Skin of body (tissue), 2 donors: ENCODE results near the gene IQCN. TPM values are rescaled to one million over a fixed set of nuclear protein-coding genes. Genes with fewer than 3 reads are reported as not detected.

Source experiments
- DNase-seq: peaks from one replicate; lab custom pipeline; 2025; lab: John Stamatoyannopoulos, UW
- total RNA-seq: library from RNA; depleted of rRNA; stranded (reverse); fragments of >200 nt; gene quantifications from one replicate; pipeline ENCODE4 v1.2.3, GENCODE V29; 2014

IQCN gene
- total RNA-seq, 1 donor from 2014 or later = 0.99 TPM

- DNase-seq = no peak
Observed at GRCh38 chr19:18264971-18265540, 9.2 kb downstream of the IQCN start.

- no peak for DNase-seq
Observed at GRCh38 chr19:18264137-18264854, 10.0 kb downstream of the IQCN start.

- no peak for DNase-seq
Observed at GRCh38 chr19:18263324-18264136, 10.7 kb downstream of the IQCN start.

- DNase-seq = no peak
Observed at GRCh38 chr19:18262917-18263316, 11.3 kb downstream of the IQCN start.

GRCh38 chr19:18262144-18262543 is 12.1 kb downstream of the IQCN start:
- DNase-seq = no peak

GRCh38 chr19:18261474-18261873 is 12.8 kb downstream of the IQCN start:
- DNase-seq = no peak

- no peak for DNase-seq
Observed at GRCh38 chr19:18259893-18260292, 14.4 kb downstream of the IQCN start.

- no peak for DNase-seq
Observed at GRCh38 chr19:18257503-18258470, 16.5 kb downstream of the IQCN start.

GRCh38 chr19:18254546-18255503 is 19.4 kb downstream of the IQCN start:
- no peak for DNase-seq

- DNase-seq = no peak
Observed at GRCh38 chr19:18253716-18254115, 20.5 kb downstream of the IQCN start.

- DNase-seq = no peak
Observed at GRCh38 chr19:18253130-18253529, 21.1 kb downstream of the IQCN start.

- DNase-seq = no peak
Observed at GRCh38 chr19:18252370-18252717, 21.9 kb downstream of the IQCN start.

GRCh38 chr19:18251587-18252369 is 22.5 kb downstream of the IQCN start:
- DNase-seq = peak; percentile 75

GRCh38 chr19:18249834-18250233 is 24.4 kb downstream of the IQCN start:
- no peak for DNase-seq

GRCh38 chr19:18245297-18245696 is 29.0 kb downstream of the IQCN start:
- no peak for DNase-seq

- DNase-seq = no peak
Observed at GRCh38 chr19:18239303-18239702, 34.9 kb downstream of the IQCN start.

- no peak for DNase-seq
Observed at GRCh38 chr19:18234194-18234593, 40.1 kb downstream of the IQCN start.

GRCh38 chr19:18233224-18233825 is 40.9 kb downstream of the IQCN start:
- no peak for DNase-seq
